Subcutaneous adipose tissue (tissue), 4 donors: Measurements from ENCODE around the gene HMX3. TPM values are rescaled to one million over a fixed set of nuclear protein-coding genes. Genes with fewer than 3 reads are reported as not detected.

Experiments used
- CTCF ChIP-seq: fragments of 450-650 bp; IDR thresholded peaks from one replicate; pipeline ENCODE4 v1.5.1; 2016; ENCODE audit warnings: low read depth, mild to moderate bottlenecking, control low read depth, antibody characterized with exemption, moderate library complexity
- total RNA-seq, 4 donors: library from RNA; depleted of rRNA; stranded (reverse); fragments of >200 nt; gene quantifications; one replicate each; pipeline ENCODE4 v1.1.0, GENCODE V29; 2016

The HMX3 gene
- total RNA-seq, 4 donors from 2014 or later: not detected

GRCh38 chr10:123134915-123135414 lies 805 bp upstream of the HMX3 start:
- no peak for TF ChIP-seq CTCF

GRCh38 chr10:123136221-123136805 lies 543 bp downstream of the HMX3 start:
- no peak for TF ChIP-seq CTCF

DNA sequence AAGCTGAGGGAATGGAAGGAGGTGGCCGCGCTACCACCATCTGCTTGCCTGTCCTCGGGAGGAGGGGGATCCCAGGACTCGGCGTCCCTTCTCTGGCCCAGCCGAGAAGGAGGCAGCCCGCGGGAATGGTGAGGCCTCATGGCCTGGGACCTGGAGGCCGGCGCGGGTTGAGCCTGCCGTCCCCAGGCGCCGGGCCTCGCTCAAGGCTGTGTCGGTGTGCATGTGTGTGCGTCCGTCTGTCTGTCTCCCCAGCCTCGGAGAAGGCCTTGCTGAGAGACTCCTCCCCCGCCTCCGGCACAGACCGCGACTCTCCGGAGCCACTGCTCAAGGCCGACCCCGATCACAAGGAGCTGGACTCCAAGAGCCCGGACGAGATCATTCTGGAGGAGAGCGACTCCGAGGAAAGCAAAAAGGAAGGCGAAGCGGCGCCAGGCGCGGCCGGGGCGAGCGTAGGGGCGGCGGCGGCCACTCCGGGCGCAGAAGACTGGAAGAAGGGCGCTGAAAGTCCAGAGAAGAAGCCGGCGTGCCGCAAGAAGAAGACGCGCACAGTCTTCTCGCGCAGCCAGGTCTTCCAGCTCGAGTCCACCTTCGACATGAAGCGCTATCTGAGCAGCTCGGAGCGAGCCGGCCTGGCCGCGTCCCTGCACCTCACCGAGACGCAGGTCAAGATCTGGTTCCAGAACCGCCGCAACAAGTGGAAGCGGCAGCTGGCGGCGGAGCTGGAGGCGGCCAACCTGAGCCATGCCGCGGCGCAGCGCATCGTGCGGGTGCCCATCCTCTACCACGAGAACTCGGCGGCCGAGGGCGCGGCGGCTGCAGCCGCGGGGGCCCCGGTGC lies 1.3 kb downstream of the HMX3 start:
- no peak for TF ChIP-seq CTCF

DNA sequence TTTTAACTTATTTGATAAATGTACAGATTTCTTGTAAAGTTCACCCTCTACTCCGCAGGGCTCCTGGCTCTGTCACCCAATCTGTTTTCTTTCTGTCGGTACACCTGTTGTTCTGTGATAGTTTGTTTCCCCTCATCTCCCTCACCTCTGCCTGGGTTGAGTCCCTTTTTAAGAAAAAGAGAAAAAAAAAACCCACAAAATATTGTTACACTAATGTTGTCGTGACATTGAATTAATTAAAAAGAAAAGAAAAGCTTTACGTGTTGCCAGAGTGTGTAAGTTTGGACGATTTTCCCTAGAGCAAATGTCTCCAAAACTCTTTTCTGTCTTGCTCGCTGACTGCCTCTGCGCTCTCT lies 3.4 kb downstream of the HMX3 start:
- TF ChIP-seq CTCF: no peak

- no peak for TF ChIP-seq CTCF
These were observed 3.9 kb downstream of the HMX3 start for GRCh38 chr10:123139521-123140163.

DNA sequence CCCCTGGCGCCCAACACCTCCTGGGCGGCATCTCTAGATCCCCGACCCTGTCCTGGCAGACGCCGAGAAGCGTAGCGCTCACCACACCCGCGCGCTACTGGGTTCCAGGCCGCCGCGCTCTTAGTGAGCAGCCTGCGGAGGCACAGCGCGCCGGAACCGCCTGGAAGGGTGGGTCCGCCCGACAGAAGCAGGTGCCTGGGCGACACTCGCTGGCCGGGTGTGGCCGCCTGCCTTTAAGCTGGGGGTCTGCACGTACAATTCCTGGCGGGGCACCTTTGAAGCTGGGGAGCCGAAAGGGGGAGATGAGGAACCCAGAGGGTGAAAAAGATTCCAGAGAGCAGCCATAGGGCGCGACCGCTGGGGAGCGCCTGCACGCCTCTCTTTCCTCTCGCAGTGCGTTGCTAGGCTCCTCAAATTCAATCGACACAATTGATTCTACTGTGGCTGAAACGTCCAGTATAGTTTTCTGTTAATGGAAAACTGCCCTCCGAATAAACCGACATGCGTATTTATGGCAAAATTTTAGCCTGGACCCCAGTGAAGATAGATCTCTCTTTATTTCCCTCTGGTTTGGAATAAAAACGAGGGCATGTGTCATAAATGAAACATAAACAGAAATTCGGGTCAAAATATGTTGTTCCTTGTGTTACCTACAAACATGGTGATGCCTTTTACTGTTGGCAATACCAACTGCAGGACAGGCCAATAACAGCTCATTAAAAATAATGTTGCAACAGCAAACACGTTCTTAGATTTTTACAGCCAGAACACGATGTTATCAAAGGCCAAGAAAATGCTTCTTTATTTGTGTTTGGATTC lies 4.6 kb downstream of the HMX3 start:
- TF ChIP-seq CTCF: no peak
